Measurements from ENCODE around the gene RASSF3. TPM values are rescaled to one million over a fixed set of nuclear protein-coding genes. Genes with fewer than 3 reads are reported as not detected.

The RASSF3 gene
- total and polyA plus RNA-seq, 10 of the 15 experiments (the other 5 are each of a cell fraction or from before 2014, with no cell fraction given), result 6.9 to 62.4 (median 30.3) TPM

DNA sequence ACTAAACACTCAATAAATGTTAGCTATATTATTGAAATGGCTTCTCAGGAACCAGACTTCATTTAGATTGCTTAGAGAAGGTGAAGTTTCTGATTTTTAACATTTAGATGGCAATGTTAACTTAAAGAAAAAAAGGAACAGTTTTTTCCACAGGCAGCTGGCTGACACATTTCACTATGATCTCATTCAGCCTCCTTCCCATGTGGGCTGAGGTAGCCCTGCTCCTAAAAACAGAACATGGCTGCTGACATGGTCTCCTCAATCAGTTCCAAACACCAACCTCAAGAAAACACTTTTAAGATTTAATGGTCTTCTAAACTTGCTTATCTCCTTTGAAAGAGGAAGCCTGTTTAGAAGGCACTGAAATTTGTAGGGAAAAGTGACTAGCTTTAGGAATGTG lies 125.1 kb downstream of the RASSF3 start:
- TF ChIP-seq, protein P1, sequence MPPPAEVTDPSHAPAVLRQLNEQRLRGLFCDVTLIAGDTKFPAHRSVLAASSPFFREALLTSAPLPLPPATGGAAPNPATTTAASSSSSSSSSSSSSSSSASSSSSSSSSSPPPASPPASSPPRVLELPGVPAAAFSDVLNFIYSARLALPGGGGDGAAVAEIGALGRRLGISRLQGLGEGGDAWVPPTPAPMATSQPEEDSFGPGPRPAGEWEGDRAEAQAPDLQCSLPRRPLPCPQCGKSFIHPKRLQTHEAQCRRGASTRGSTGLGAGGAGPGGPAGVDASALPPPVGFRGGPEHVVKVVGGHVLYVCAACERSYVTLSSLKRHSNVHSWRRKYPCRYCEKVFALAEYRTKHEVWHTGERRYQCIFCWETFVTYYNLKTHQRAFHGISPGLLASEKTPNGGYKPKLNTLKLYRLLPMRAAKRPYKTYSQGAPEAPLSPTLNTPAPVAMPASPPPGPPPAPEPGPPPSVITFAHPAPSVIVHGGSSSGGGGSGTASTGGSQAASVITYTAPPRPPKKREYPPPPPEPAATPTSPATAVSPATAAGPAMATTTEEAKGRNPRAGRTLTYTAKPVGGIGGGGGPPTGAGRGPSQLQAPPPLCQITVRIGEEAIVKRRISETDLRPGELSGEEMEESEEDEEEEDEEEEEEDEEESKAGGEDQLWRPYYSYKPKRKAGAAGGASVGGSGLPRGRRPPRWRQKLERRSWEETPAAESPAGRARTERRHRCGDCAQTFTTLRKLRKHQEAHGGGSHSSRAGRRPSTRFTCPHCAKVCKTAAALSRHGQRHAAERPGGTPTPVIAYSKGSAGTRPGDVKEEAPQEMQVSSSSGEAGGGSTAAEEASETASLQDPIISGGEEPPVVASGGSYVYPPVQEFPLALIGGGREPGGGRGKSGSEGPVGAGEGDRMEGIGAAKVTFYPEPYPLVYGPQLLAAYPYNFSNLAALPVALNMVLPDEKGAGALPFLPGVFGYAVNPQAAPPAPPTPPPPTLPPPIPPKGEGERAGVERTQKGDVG (CRISPR knock-in tag; IDR thresholded peaks at IDR 0.05), result no peak
- TF ChIP-seq, protein P2, sequence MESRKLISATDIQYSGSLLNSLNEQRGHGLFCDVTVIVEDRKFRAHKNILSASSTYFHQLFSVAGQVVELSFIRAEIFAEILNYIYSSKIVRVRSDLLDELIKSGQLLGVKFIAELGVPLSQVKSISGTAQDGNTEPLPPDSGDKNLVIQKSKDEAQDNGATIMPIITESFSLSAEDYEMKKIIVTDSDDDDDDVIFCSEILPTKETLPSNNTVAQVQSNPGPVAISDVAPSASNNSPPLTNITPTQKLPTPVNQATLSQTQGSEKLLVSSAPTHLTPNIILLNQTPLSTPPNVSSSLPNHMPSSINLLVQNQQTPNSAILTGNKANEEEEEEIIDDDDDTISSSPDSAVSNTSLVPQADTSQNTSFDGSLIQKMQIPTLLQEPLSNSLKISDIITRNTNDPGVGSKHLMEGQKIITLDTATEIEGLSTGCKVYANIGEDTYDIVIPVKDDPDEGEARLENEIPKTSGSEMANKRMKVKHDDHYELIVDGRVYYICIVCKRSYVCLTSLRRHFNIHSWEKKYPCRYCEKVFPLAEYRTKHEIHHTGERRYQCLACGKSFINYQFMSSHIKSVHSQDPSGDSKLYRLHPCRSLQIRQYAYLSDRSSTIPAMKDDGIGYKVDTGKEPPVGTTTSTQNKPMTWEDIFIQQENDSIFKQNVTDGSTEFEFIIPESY (IDR thresholded peaks at IDR 0.05), result no peak
- ATAC-seq, result no peak
- Histone ChIP-seq H3K27ac (ENCODE audit: control insufficient read depth, insufficient read depth) (no peak overlapping the region), H3K4me2 (ENCODE audit: control insufficient read depth, insufficient read depth) (no peak overlapping the region), H3K4me1 (ENCODE audit: control insufficient read depth, insufficient read depth, low read length) (peaks cover 6% of the 10 kb centered on the region), H3K9ac (ENCODE audit: control insufficient read depth, insufficient read depth, low read length) (no peak overlapping the region), H2AFZ (ENCODE audit: control insufficient read depth, low read depth, low read length) (no peak overlapping the region), H4K20me1 (ENCODE audit: control insufficient read depth, insufficient read depth) (no peaks in the 10 kb centered on the region), H3K79me2 (ENCODE audit: control insufficient read depth, insufficient read depth, low read length) (no peaks in the 10 kb centered on the region), H3K4me3 (no peak overlapping the region), H3K27me3 (replicated peaks in 1 of 2; ENCODE audit: control insufficient read depth in 2 of 2, insufficient read depth in 2 of 2, low read length in 1 of 2) (no peaks in the 10 kb centered on the region), H3K36me3 (ENCODE audit: control insufficient read depth in 2 of 2, insufficient read depth in 2 of 2, low read length in 1 of 2) (peaks cover 0 to 12% of the 10 kb centered on the region in 2 experiments; a peak in 2 of 4 replicates), H3K9me3 (replicated peaks; ENCODE audit: control insufficient read depth, insufficient read depth, low read length) (no peaks in the 10 kb centered on the region)
- no peak for DNase-seq (ENCODE audit: low read depth, low spot score)
- no TSS peak for BruUV-seq (replicated peaks)
- POLR2A ChIA-PET, result no interaction called here
- intact Hi-C loops (cut with micrococcal nuclease; ENCODE audit: unreplicated experiment) (no loop called here), in situ Hi-C loops (cut with MboI) (no loop called here)
- RAD21 ChIA-PET (ENCODE audit: unreplicated experiment), result no interaction called here
- CTCF ChIA-PET, result interaction anchor here (1.2 kb wide), 1 partner anchor 17 kb away, joined by 3 read pairs; no protein-coding TSS in a partner anchor
- FAIRE-seq, result no peak
- SMC1A ChIA-PET (ENCODE audit: uncharacterized antibody, unreplicated experiment), result interaction anchor here (0.7 to 1.8 kb wide), 3 partner anchors 12 to 21 kb away, joined by 3 to 5 read pairs (median 3); no protein-coding TSS in a partner anchor
